Stimulated activated CD8-positive, alpha-beta memory T cell treated with anti-CD3 and anti-CD28 coated beads, Interleukin-15, amount 100 ng/mL, for 48 hours (primary cell): Measurements from ENCODE around the gene OR6K2.

Source experiments
- DNase-seq, 2 donors: peaks; one replicate each; pipeline ENCODE4 v3.0.0-alpha.2; 2020; ENCODE audit warnings: low read depth in 2 of 2

OR6K2 gene

GRCh38 chr1:158686111-158687009, 14.1 kb downstream of the OR6K2 start, which contains the start of gene SPTA1:
Gene SPTA1, minus strand, starts transcription at chr1:158686715. Its CDS starts 198 bp downstream, at chr1:158686517.
- DNase-seq = no peak

GRCh38 chr1:158685085-158685484, 15.4 kb downstream of the OR6K2 start:
- no peak for DNase-seq

- DNase-seq = no peak
These were observed 18.8 kb downstream of the OR6K2 start for GRCh38 chr1:158681606-158682005.

GRCh38 chr1:158679289-158679688, 21.2 kb downstream of the OR6K2 start:
- DNase-seq = no peak

- no peak for DNase-seq
These were observed 24.7 kb downstream of the OR6K2 start for GRCh38 chr1:158675563-158676323.

- DNase-seq = no peak
These were observed 26.1 kb downstream of the OR6K2 start for GRCh38 chr1:158674302-158674701.

GRCh38 chr1:158666037-158666436, 34.4 kb downstream of the OR6K2 start:
- no peak for DNase-seq

GRCh38 chr1:158654571-158654970, 45.9 kb downstream of the OR6K2 start:
- no peak for DNase-seq

GRCh38 chr1:158654086-158654485, 46.4 kb downstream of the OR6K2 start:
- no peak for DNase-seq

- no peak for DNase-seq
These were observed 47.6 kb downstream of the OR6K2 start for GRCh38 chr1:158652721-158653334.
